Vagina (tissue), 2 donors: ENCODE measurements around the gene ZNF331.

Source experiments
- POLR2A ChIP-seq, 2 donors: fragments of 450-650 bp; IDR thresholded peaks; one replicate each; pipeline ENCODE4 v1.6.1; 2017; ENCODE audit warnings: antibody characterized with exemption in 2 of 2, mild to moderate bottlenecking in 2 of 2, moderate library complexity in 2 of 2
- POLR2AphosphoS5 ChIP-seq, 2 donors: sonication (generic); formaldehyde crosslinking; IDR thresholded peaks; one replicate each; pipeline ENCODE4 v1.9.0; 2017; ENCODE audit warnings: antibody characterized with exemption in 2 of 2, mild to moderate bottlenecking in 2 of 2, low read depth in 1 of 2; ENCODE audit not compliant: insufficient read depth in 1 of 2
- TF ChIP-seq, protein P1 (sequence below), 3 experiments: fragments of 450-650 bp in 2 of 3; fragments of 200-600 bp in 1 of 3; sonication (generic) in 1 of 3; IDR thresholded peaks; one replicate each; pipeline ENCODE4 v1.5.1; 2017 to 2019; ENCODE audit warnings: antibody characterized with exemption in 3 of 3, mild to moderate bottlenecking in 2 of 3, moderate library complexity in 2 of 3

DNA sequence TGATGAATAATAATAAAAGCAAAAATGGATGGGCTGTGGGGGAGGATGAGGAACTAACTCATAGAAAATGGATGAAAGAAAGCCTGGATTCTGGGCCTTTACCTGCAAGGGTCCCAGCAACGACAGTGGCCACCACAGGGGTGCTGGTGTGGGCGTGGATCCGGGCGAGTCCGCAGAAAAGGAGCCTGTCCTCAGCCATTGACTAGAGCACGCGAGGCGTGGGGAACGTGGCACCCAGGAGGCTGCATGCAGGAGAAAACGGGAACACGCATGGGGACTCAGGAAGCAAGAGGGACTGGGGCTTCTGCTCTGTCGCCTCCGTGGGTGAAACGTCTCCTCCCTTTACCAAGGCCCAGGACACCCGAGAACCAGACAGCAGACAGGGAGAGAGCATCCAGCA lies 68.1 kb downstream of the ZNF331 start:
- TF ChIP-seq, protein P1, sequence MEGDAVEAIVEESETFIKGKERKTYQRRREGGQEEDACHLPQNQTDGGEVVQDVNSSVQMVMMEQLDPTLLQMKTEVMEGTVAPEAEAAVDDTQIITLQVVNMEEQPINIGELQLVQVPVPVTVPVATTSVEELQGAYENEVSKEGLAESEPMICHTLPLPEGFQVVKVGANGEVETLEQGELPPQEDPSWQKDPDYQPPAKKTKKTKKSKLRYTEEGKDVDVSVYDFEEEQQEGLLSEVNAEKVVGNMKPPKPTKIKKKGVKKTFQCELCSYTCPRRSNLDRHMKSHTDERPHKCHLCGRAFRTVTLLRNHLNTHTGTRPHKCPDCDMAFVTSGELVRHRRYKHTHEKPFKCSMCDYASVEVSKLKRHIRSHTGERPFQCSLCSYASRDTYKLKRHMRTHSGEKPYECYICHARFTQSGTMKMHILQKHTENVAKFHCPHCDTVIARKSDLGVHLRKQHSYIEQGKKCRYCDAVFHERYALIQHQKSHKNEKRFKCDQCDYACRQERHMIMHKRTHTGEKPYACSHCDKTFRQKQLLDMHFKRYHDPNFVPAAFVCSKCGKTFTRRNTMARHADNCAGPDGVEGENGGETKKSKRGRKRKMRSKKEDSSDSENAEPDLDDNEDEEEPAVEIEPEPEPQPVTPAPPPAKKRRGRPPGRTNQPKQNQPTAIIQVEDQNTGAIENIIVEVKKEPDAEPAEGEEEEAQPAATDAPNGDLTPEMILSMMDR (IDR thresholded peaks at IDR 0.05): no peak
- TF ChIP-seq POLR2AphosphoS5 (IDR thresholded peaks at IDR 0.05; ENCODE audit: insufficient read depth in 1 of 2, low read depth in 1 of 2) (no peak), POLR2A (IDR thresholded peaks at IDR 0.05) (no peak)
